Karpas-422 (cell line): Measurements from ENCODE around the gene KLHDC4. TPM values are rescaled to one million over a fixed set of nuclear protein-coding genes. Genes with fewer than 3 reads are reported as not detected.
"Not testable (repeated sequence)": the region's sequence is repeated elsewhere in the genome, so short reads cannot be mapped to it uniquely, and the experiment has no call there.

Experiments
- DNase-seq: peaks from one replicate; pipeline ENCODE4 v3.0.0-alpha.2; 2015
- H2AFZ ChIP-seq: fragments of 200-600 bp; sonication (generic); 2 replicates; pipeline ENCODE4 v1.6.1; 2014; ENCODE audit warnings: antibody characterized with exemption, low read length, mixed read lengths
- H3K27ac ChIP-seq: fragments of 200-600 bp; sonication (generic); 2 replicates; pipeline ENCODE4 v1.5.1; 2014; ENCODE audit warnings: mild to moderate bottlenecking, low read length, moderate library complexity
- H3K27me3 ChIP-seq: fragments of 200-600 bp; sonication (generic); 2 replicates; pipeline ENCODE4 v1.6.1; 2014; ENCODE audit warnings: low read length, mixed read lengths
- H3K36me3 ChIP-seq: fragments of 200-600 bp; sonication (generic); 2 replicates; pipeline ENCODE4 v1.6.1; 2014; ENCODE audit warnings: low read length, mixed read lengths; ENCODE audit not compliant: insufficient read depth
- H3K4me1 ChIP-seq: fragments of 200-600 bp; sonication (generic); 2 replicates; pipeline ENCODE4 v1.6.1; 2014; ENCODE audit warnings: mild to moderate bottlenecking, low read length, mixed read lengths
- H3K4me2 ChIP-seq: fragments of 200-600 bp; sonication (generic); 2 replicates; pipeline ENCODE4 v1.6.1; 2014; ENCODE audit warnings: low read length, low read depth, mild to moderate bottlenecking; ENCODE audit not compliant: poor library complexity, severe bottlenecking
- H3K4me3 ChIP-seq: fragments of 200-600 bp; sonication (generic); 2 replicates; pipeline ENCODE4 v1.5.1; 2014; ENCODE audit warnings: mild to moderate bottlenecking, antibody characterized with exemption, low read length, mixed read lengths
- H3K79me2 ChIP-seq: fragments of 200-600 bp; sonication (generic); 2 replicates; pipeline ENCODE4 v1.6.1; 2014; ENCODE audit warnings: mild to moderate bottlenecking, low read length, mixed read lengths
- H3K9ac ChIP-seq: fragments of 200-600 bp; sonication (generic); 2 replicates; pipeline ENCODE4 v1.6.0; 2014; ENCODE audit warnings: low read length
- H3K9me2 ChIP-seq: fragments of 200-600 bp; sonication (generic), shearing (Covaris generic); replicated peaks from 2 replicates; pipeline ENCODE4 v1.6.0; 2014; ENCODE audit warnings: mild to moderate bottlenecking, low read length, moderate library complexity; ENCODE audit not compliant: insufficient read depth
- H3K9me3 ChIP-seq: fragments of 300-700, 200-600 bp; sonication (generic); 2 replicates; pipeline ENCODE4 v1.6.1; 2014; ENCODE audit warnings: low read length, mixed read lengths
- H4K20me1 ChIP-seq: fragments of 200-600 bp; sonication (generic); 2 replicates; pipeline ENCODE4 v1.6.1; 2014; ENCODE audit warnings: mild to moderate bottlenecking, antibody characterized with exemption, low read length, low read depth; ENCODE audit not compliant: insufficient read depth
- total RNA-seq: library from RNA; depleted of rRNA; stranded (reverse); fragments of >200 nt; shearing (Covaris generic); gene quantifications from 2 replicates; pipeline ENCODE4 v1.2.3, GENCODE V29; 2014; ENCODE audit warnings: low replicate concordance

Gene KLHDC4
- total RNA-seq, 1 experiment from 2014 or later = 21.1 TPM

DNA sequence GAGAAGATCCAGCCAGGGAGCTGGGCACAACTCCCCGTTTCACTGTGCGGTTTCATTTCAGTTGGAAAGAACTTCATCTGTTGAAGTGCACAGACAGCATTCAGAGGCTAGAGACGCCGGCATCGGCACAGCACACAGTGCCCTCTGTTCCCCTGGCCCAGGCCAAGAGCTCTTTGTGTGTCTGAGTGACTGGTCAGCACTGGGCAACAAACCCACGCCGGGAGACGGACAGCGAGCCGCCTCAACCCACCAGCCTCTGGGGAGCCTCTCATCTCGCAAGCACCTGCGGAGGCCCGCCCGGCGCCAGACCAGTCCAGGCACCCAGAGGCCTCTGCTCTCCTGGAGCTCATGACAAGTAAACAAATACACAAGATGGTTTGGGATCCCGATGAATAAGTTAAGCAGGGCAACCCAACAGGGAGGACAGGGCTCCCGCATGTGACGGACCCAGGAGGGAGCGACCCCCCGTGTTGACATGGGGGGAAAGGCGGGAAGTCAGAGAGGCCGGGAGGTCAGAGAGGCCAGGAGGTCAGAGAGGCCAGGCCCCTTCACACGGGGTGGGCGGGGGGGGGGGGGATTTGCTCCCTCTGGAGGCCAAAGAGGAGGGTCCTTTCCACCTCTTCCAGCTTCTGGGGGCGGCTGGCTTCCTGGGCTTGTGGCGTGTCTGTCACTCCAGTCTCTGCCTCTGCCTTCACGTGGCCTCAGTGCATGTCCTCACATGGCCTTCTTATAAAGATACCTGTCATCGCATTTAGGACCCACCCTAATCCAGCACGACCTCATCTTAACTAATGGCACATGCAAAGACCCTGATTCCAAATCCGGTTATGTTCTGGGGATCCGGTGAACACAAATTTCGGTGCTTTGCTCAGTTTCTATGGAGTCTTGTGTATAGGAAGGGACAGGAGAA lies 25.8 kb upstream of the KLHDC4 start:
- Histone ChIP-seq H3K4me2 (no peak overlapping the region), H3K4me3 (no peak overlapping the region), H3K79me2 (no peaks in the 10 kb centered on the region), H2AFZ (no peak overlapping the region), H3K9ac (no peak overlapping the region), H3K4me1 (no peaks in the 10 kb centered on the region), H3K27ac (no peak overlapping the region), H3K27me3 (no peaks in the 10 kb centered on the region), H3K9me2 (no peaks in the 10 kb centered on the region), H4K20me1 (no peaks in the 10 kb centered on the region), H3K36me3 (no peaks in the 10 kb centered on the region), H3K9me3 (no peaks in the 10 kb centered on the region)
- no peak for DNase-seq

DNA sequence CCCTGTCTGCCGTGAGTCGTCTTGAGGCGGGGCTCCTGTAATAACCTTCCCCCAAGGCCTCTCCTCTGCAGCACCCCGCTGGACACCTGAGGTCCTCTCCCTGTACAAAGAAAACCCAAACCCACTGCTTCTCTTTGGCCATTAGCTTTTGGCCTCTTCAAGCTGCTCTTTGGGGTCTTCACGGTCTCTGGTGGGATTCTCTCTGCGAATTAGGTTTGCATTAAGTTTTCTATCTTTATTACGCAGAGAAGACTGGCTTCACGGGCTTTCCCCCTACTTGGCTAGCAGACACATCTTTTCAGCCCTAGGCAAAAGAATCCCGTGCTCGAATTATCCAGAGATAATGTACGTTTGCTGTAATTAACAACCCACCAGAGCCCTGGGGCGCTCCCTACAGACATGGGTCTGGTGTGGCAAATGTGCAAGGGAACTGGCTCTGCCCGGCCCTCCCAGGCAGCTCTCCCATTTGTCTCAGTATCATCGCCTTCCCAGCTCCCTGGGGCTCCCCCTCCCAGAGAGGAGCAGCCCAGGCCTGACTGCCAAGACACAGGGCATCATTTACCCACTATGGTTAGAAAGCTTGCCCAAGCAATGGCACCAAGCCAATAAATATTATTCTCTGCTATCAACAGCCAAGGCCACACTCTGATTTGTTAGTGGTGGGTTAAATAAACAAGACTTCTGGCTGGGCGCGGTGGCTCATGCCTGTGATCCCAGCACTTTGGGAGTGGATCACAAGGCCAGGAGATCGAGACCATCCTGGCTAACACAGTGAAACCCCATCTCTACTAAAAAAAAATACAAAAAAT lies 24.7 kb upstream of the KLHDC4 start:
- Histone ChIP-seq H3K4me1 (no peaks in the 10 kb centered on the region), H3K79me2 (no peaks in the 10 kb centered on the region), H3K4me3 (no peak overlapping the region), H3K36me3 (no peaks in the 10 kb centered on the region), H3K9ac (no peak overlapping the region), H3K27ac (no peak overlapping the region), H3K9me2 (no peaks in the 10 kb centered on the region), H3K9me3 (no peaks in the 10 kb centered on the region), H3K4me2 (no peak overlapping the region), H2AFZ (no peak overlapping the region), H3K27me3 (no peaks in the 10 kb centered on the region), H4K20me1 (no peaks in the 10 kb centered on the region)
- DNase-seq = no peak

DNA sequence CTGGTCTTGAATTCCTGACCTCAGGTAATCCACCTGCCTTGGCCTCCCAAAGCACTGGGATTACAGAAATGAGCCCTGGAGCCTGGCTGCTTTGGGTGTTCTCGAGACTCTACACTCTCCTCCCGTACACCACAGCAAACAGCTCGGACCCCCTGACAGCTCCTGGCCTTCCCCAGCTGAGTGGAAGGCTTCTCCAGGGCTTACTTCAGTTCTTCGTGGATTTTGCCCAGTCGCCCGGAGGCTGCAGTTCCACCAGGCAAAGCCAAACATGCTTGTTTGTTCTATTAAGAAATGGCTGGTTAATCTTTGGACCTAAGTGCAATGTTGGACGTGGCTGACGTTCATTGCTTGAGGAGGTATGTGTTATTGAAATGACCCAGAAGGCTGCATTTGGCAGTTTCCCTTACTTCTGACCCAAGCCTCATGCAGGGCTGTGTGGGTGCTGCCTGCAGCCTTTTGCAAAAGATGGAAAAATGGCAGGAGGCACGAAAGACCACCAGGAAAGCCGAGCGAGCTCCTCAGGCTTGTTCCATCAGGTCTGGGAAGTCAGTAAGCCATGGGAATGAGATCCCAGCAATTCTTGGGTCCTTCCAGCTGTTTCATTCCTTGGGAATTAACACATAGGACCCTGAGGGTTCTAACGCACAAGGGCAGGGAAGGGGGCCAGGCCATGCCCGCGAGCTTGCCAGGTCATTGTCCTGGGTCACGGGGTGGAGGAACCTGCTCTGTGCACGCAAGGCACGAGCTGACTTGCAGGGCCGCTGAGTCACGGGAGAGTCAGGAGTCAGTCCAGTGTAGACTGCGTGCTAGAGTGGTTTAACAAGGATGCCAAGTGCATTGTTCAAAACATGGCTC lies 23.9 kb upstream of the KLHDC4 start:
- Histone ChIP-seq H3K27ac (no peak overlapping the region), H3K27me3 (no peaks in the 10 kb centered on the region), H3K9me2 (no peaks in the 10 kb centered on the region), H4K20me1 (no peaks in the 10 kb centered on the region), H3K4me3 (no peak overlapping the region), H3K4me2 (no peak overlapping the region), H2AFZ (no peak overlapping the region), H3K79me2 (no peaks in the 10 kb centered on the region), H3K9ac (no peak overlapping the region), H3K36me3 (no peaks in the 10 kb centered on the region), H3K9me3 (no peaks in the 10 kb centered on the region), H3K4me1 (no peaks in the 10 kb centered on the region; the same call in 1 of the 2 replicates)
- DNase-seq = no peak

DNA sequence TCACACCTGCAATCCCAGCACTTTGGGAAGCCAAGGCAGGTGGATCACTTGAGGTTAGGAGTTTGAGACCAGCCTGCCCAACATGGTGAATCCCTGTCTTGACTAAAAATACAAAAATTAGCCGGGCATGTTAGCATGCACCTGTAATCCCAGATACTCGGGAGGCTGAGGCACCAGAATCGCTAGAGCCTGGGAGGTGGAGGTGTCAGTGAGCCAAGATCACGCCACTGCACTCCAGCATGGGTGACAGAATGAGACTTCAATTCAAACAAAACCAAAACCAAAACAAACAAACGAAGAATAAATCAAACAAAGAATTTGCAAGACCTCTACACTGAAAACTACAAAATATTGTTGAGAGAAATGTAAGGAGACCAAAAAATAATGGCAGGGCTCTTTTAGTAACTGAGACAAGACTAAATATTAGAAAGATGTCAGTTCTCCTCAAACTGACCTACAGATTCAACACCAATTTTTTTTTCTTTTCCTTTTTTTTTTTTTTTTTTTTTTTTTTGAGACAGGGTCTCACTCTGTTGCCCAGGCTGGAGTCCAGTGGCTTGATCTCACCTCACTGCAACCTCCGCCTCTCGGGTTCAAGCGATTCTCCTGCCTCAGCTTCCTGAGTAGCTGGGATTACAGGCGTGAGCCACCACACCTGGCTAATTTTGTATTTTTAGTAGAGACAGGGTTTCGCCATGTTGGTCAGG lies 23.1 kb upstream of the KLHDC4 start:
- not testable (repeated sequence) for H3K79me2 ChIP-seq, H4K20me1 ChIP-seq, H3K4me2 ChIP-seq, H3K9me2 ChIP-seq, H3K27me3 ChIP-seq, H3K9ac ChIP-seq, H2AFZ ChIP-seq, H3K27ac ChIP-seq, H3K4me1 ChIP-seq, DNase-seq, H3K9me3 ChIP-seq, H3K4me3 ChIP-seq, H3K36me3 ChIP-seq

DNA sequence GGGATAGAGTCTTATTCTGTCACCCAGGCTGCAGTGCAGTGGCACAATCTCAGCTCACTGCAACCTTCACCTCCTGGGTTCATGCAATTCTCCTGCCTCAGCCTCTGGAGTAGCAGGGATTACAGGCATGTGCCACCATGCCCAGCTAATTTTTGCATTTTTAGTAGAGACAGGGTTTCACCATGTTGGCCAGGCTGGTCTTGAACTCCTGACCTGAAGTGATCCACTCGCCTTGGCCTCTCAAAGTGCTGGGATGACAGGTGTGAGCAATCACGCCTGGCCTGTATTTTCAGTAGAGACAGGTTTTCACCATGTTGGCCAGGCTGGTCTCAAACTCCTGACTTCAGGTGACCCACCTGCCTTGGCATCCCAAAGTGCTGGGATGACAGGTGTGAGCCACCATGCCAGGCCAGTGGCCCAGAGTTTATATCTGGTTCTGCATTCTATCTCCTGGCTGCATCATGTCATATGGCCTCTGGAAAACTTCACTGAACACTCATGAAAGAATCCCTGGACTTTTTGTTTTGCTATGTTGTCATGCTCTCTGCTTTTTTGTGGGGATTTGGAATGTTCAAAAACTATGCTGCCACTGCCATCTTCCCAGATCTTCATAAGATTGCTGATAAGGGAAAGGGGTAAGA lies 21.8 kb upstream of the KLHDC4 start:
- not testable (repeated sequence) for H2AFZ ChIP-seq, H3K27me3 ChIP-seq, DNase-seq, H3K4me1 ChIP-seq, H3K36me3 ChIP-seq, H3K9ac ChIP-seq, H3K4me3 ChIP-seq, H3K4me2 ChIP-seq, H3K27ac ChIP-seq, H4K20me1 ChIP-seq, H3K9me2 ChIP-seq, H3K9me3 ChIP-seq, H3K79me2 ChIP-seq

DNA sequence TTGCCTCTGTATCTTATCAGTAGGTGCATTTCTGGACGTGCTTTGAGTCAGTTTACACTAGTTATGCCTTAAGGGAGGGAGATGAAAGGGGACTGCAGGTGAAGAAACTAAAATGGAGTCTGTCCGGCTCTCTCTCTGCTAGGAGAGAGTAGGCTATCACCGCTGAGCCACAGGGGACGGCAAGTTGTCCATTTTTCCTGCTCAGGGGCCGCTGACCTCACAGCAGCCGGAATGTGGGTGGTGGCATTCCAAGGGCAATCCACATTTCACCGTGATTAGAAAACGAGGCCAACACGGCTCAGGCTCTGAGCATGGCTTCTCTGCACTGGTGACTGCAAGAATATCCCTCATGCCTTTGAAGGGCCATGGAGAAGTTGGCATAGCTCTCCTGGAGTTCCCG lies 19.0 kb upstream of the KLHDC4 start:
- H2AFZ ChIP-seq = no peak overlapping the region
- H3K4me2 ChIP-seq = no peak overlapping the region
- H4K20me1 ChIP-seq = no peaks in the 10 kb centered on the region
- H3K9me2 ChIP-seq = no peaks in the 10 kb centered on the region
- no peak overlapping the region for H3K27ac ChIP-seq
- no peak overlapping the region for H3K9ac ChIP-seq
- no peaks in the 10 kb centered on the region for H3K79me2 ChIP-seq
- no peak overlapping the region for H3K4me3 ChIP-seq
- DNase-seq = no peak
- H3K4me1 ChIP-seq = peaks cover 34% of the 10 kb centered on the region
- H3K27me3 ChIP-seq = no peaks in the 10 kb centered on the region
- no peaks in the 10 kb centered on the region for H3K36me3 ChIP-seq
- no peaks in the 10 kb centered on the region for H3K9me3 ChIP-seq

DNA sequence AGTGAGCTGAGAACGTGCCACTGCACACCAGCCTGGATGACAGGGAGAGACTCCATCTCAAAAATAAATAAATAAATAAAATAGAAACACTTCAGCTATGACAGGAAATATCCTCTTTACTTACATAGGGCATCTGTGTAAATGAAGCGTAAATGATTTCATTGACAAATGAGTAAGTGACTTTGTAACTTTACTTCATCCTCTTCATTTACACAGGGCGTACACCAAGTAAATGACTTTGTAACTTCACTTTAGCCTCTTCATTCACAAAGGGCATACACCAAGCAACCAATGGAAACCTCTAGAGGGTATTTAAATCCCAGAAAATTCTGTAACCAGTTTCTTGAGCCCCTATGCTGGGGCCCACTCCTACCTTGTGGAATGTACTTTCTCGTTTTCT lies 16.2 kb upstream of the KLHDC4 start:
- peak; percentile 72 for DNase-seq
- Histone ChIP-seq H3K4me2 (peak overlapping the region; percentile 68), H3K9me2 (no peaks in the 10 kb centered on the region), H3K9ac (peak overlapping the region; percentile 73), H3K27ac (peak overlapping the region; percentile 98), H3K4me1 (peaks cover 58% of the 10 kb centered on the region), H3K4me3 (peak overlapping the region; percentile 20; the same call in 1 of the 2 replicates), H4K20me1 (no peaks in the 10 kb centered on the region), H3K27me3 (no peaks in the 10 kb centered on the region), H3K36me3 (no peaks in the 10 kb centered on the region), H2AFZ (no peak overlapping the region), H3K79me2 (no peaks in the 10 kb centered on the region), H3K9me3 (no peaks in the 10 kb centered on the region)
